Epithelial cell of proximal tubule (primary cell): ENCODE results near the gene HACD2. TPM values are rescaled to one million over a fixed set of nuclear protein-coding genes. Genes with fewer than 3 reads are reported as not detected.

Source experiments
- DNase-seq: peaks from one replicate; pipeline ENCODE4 v3.0.0-alpha.2; 2011; ENCODE audit warnings: low read depth
- H3K4me3 ChIP-seq: 2 replicates; pipeline ENCODE4 v1.5.1; 2011; ENCODE audit warnings: low read depth, mild to moderate bottlenecking, low read length
- total RNA-seq: library from RNA; depleted of rRNA; stranded (reverse); fragments of >200 nt; gene quantifications from 2 replicates; pipeline ENCODE4 v1.2.3, GENCODE V29; 2015
- TF ChIP-seq, protein P1 (sequence below): conservative IDR thresholded peaks from 2 replicates; pipeline ENCODE4 v1.5.1; 2012; ENCODE audit warnings: low read depth, mild to moderate bottlenecking, low read length

Gene HACD2
- total RNA-seq, 1 donor from 2014 or later, result 22.8 TPM

DNA sequence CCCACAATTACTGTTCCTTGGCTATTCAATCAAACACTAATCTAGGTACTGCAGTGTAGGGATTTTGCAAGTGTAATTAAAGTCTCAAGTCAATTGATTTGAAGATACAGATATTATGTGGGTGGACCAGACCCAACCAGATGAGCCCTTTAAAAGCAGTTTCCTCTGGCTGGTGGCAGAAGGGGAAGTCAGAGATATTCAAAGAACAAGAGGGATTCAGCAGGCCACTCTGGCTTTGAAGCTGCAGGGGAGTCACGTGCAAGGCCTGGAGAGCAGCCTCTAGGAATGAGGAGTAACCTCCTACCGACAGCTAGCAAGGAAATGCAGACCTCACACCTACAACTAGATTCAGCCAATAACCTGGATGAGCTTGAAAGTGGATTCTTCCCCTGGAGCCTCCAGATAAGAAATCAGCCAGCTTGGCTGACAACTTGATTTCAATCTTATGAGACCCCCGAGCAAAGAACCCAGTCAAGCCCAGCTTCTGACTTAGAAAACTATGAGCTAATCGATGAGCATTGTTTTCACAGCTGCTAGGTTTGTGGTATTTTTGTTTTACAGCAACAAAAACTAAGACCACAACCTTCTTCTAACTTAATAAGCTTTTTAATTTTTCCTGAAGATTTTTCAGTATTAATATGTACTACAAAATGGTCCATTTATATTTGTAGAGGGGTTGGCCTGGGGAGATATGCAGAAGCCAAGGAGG lies 13.4 kb downstream of the HACD2 start:
- TF ChIP-seq, protein P1, sequence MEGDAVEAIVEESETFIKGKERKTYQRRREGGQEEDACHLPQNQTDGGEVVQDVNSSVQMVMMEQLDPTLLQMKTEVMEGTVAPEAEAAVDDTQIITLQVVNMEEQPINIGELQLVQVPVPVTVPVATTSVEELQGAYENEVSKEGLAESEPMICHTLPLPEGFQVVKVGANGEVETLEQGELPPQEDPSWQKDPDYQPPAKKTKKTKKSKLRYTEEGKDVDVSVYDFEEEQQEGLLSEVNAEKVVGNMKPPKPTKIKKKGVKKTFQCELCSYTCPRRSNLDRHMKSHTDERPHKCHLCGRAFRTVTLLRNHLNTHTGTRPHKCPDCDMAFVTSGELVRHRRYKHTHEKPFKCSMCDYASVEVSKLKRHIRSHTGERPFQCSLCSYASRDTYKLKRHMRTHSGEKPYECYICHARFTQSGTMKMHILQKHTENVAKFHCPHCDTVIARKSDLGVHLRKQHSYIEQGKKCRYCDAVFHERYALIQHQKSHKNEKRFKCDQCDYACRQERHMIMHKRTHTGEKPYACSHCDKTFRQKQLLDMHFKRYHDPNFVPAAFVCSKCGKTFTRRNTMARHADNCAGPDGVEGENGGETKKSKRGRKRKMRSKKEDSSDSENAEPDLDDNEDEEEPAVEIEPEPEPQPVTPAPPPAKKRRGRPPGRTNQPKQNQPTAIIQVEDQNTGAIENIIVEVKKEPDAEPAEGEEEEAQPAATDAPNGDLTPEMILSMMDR, result no peak
- no peak for DNase-seq
- no peak overlapping the region for H3K4me3 ChIP-seq

DNA sequence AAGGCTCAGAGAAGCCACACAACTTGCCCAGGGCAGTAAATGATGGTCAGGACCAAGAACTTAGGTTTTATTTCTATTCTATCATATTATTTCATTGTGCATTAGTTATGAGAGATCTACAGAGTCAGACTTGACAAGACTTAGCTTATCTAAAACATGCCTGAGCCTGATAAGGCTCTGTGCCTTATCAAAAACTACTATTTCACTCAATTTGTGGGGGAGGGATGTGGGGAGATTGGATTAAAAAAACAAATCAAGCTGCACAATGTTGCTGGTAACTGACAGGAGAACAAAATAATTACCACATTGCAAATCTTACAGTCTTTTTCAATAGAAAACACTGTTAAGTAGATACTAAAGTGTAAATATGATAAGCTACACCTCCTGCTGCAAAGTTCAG lies 16.0 kb downstream of the HACD2 start:
- DNase-seq, result no peak
- H3K4me3 ChIP-seq, result no peak overlapping the region
- TF ChIP-seq, protein P1, result no peak

DNA sequence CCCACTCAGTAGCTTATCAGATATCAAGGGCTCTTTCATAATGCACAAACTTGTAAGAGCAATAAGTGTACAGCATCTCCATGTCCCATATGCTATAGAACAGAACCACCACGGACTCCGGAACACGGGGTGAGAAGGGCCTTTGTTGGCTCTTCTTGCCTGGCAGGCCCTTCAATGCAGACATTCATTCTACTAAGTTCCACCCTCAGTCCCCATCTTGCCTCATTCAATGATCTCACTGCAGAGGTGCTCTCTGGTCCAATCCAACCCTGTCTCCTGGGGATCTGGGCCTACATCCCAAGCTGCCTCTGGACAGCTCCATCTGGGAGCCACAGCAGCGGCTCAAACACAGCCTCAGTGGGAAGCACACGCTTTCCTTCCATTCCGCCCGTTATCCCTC lies 16.8 kb downstream of the HACD2 start:
- TF ChIP-seq, protein P1, result no peak
- no peak overlapping the region for H3K4me3 ChIP-seq
- DNase-seq, result no peak

DNA sequence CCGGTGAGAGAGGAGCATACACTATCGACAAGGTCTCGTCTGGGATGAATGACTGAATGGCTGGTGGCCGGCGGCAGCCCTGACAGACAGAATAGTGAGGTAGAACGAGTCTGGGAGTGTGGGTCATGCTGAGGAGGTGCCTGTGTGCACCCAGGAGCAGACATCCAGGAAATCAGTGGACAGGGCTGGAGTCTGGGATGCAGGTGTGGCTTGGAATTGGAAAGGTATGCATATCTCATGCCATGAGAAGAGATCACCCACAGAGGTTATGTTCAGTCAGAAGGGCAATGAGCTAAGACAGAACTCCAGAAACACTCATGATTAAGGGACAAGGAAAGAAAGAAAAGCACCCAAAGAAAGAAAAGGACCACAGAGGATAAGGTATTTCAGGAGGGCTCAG lies 20.8 kb downstream of the HACD2 start:
- no peak overlapping the region for H3K4me3 ChIP-seq
- TF ChIP-seq, protein P1, result no peak
- DNase-seq, result no peak

DNA sequence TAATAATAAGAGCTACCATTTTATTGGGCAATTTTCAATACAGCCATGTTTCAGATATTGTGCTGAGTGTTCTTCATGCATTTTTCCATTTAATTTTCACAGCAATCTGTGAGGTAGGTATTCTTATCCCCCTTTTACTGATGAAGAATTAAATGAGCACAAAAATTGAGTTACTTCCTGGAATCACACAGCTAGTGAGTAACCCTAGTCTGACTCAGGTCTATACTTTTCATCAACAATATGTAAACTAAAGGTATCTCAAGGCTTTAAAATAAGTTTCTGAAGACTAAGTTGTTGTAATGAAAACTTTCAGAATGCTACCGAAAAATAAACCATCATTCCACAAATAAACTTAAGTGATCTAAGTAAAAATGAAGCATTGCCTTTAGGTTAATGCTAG lies 22.3 kb downstream of the HACD2 start:
- TF ChIP-seq, protein P1, result no peak
- no peak for DNase-seq
- H3K4me3 ChIP-seq, result no peak overlapping the region

DNA sequence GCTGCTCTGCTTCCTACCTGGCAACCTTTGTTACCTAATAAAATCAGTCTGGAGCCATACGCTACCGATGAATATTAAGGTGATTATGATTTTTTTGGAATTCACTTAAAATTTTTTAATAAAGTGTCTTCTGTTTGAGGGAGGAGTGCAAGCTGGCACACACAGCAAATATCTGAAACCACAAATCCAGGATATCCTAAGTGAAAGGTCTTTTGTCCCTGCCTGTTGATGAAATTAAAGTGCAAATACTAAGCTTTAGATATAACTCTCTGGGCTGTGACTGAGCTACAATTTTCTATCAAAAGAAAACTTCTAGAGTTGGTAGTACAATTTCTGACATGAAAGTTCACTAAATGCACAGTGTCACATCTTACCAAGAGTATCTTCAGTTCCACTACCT lies 23.7 kb downstream of the HACD2 start:
- TF ChIP-seq, protein P1, result no peak
- no peak for DNase-seq
- H3K4me3 ChIP-seq, result no peak overlapping the region
